B cell (primary cell): ENCODE data around the gene WARS2. TPM values are rescaled to one million over a fixed set of nuclear protein-coding genes. Genes with fewer than 3 reads are reported as not detected.

Experiments
- ATAC-seq: fragments of 200-7000 bp; cut with Tn5 transposase; one replicate; pipeline ENCODE4 v1.10.0; 2021; ENCODE audit warnings: low read depth, mild to moderate bottlenecking, moderate number of reproducible peaks, moderate library complexity
- CTCF ChIA-PET: fragments of 350-600 bp; sonication (Branson Sonifier 250); formaldehyde crosslinking; loops from one replicate; lab custom pipeline; 2021; ENCODE audit warnings: antibody characterized with exemption, inconsistent platforms; lab: Charles Lee
- POLR2A ChIA-PET: fragments of 350-600 bp; sonication (Branson Sonifier 250); formaldehyde crosslinking; loops from one replicate; lab custom pipeline; 2021; ENCODE audit warnings: antibody characterized with exemption; lab: Charles Lee
- DNase-seq: peaks from one replicate; pipeline ENCODE4 v3.0.0; 2013
- H2AFZ ChIP-seq: 2 replicates; pipeline ENCODE4 v1.6.1; 2012; ENCODE audit warnings: mild to moderate bottlenecking, low read depth, low read length; ENCODE audit not compliant: insufficient read depth, poor library complexity, severe bottlenecking
- H3K27ac ChIP-seq, 2 donors: 1 replicate in 1 of 2; 2 replicates in 1 of 2; pipeline ENCODE4 v1.5.1; 2012 to 2013; ENCODE audit warnings: low read length in 2 of 2, mild to moderate bottlenecking in 2 of 2, moderate library complexity in 1 of 2
- H3K27me3 ChIP-seq, 4 experiments: fragments of 200-600 bp in 1 of 4; sonication (generic) in 1 of 4; replicated peaks in 1 of 4; 1 replicate in 2 of 4; 2 replicates in 2 of 4; pipeline versions ENCODE4 v1.6.1 to v1.7.0; 2013 to 2016; ENCODE audit warnings: low read length in 3 of 4, mild to moderate bottlenecking in 2 of 4, mixed read lengths in 1 of 4, moderate library complexity in 1 of 4; ENCODE audit not compliant: insufficient read depth in 4 of 4, control insufficient read depth in 3 of 4; ENCODE audit errors: control extremely low read depth in 1 of 4
- H3K36me3 ChIP-seq, 2 experiments: replicated peaks in 1 of 2; 1 replicate in 1 of 2; 2 replicates in 1 of 2; pipeline versions ENCODE4 v1.6.1 to v1.7.1; 2013; ENCODE audit warnings: low read length in 1 of 2; ENCODE audit not compliant: insufficient read depth in 2 of 2, control insufficient read depth in 1 of 2; ENCODE audit errors: control extremely low read depth in 1 of 2, extremely low read depth in 1 of 2
- H3K4me1 ChIP-seq, 2 donors: fragments of 200-600 bp in 1 of 2; sonication (generic) in 1 of 2; 1 replicate in 1 of 2; 2 replicates in 1 of 2; pipeline versions ENCODE4 v1.5.1 to v1.6.1; 2013 to 2017; ENCODE audit warnings: low read length in 2 of 2; ENCODE audit not compliant: control insufficient read depth in 2 of 2, insufficient read depth in 2 of 2
- H3K4me2 ChIP-seq: replicated peaks from 2 replicates; pipeline ENCODE3; 2012; ENCODE audit warnings: mild to moderate bottlenecking, low read depth, low read length; ENCODE audit not compliant: poor library complexity, severe bottlenecking
- H3K4me3 ChIP-seq, 5 experiments: fragments of 200-600 bp in 1 of 5; sonication (generic) in 1 of 5; 1 replicate in 3 of 5; 2 replicates in 2 of 5; pipeline versions ENCODE4 v1.5.1 to v1.7.0; 2011 to 2016; ENCODE audit warnings: low read length in 4 of 5, mild to moderate bottlenecking in 4 of 5, low read depth in 2 of 5, control low read depth in 1 of 5, moderate library complexity in 1 of 5; ENCODE audit not compliant: insufficient read depth in 1 of 5; ENCODE audit errors: control extremely low read depth in 1 of 5, extremely low read depth in 1 of 5
- H3K79me2 ChIP-seq: fragments of 200-600 bp; sonication (generic); one replicate; pipeline ENCODE4 v1.6.0; 2016; ENCODE audit warnings: low read length; ENCODE audit not compliant: control insufficient read depth, insufficient read depth
- H3K9ac ChIP-seq: fragments of 200-600 bp; sonication (generic); 2 replicates; pipeline ENCODE4 v1.6.1; 2017; ENCODE audit warnings: mild to moderate bottlenecking, low read length, moderate library complexity
- H3K9me3 ChIP-seq, 3 donors: one replicate each; pipeline versions ENCODE4 v1.6.1 to v1.7.1; 2013; ENCODE audit warnings: low read length in 2 of 3; ENCODE audit not compliant: control insufficient read depth in 2 of 3, insufficient read depth in 1 of 3; ENCODE audit errors: control extremely low read depth in 1 of 3
- H4K20me1 ChIP-seq: 2 replicates; pipeline ENCODE4 v1.6.0; 2012; ENCODE audit warnings: mild to moderate bottlenecking, low read length; ENCODE audit not compliant: insufficient read depth, control insufficient read depth, poor library complexity, severe bottlenecking
- H3K27ac Mint-ChIP-seq: one replicate; pipeline ENCODE4 v1.8.0; 2021; ENCODE audit warnings: mixed read lengths
- H3K27me3 Mint-ChIP-seq: one replicate; pipeline ENCODE4 v1.8.0; 2021; ENCODE audit warnings: mixed read lengths
- H3K4me1 Mint-ChIP-seq: one replicate; pipeline ENCODE4 v1.8.0; 2021; ENCODE audit warnings: mixed read lengths
- H3K4me3 Mint-ChIP-seq: one replicate; pipeline ENCODE4 v1.8.0; 2021; ENCODE audit warnings: mixed read lengths
- H3K9me3 Mint-ChIP-seq: one replicate; pipeline ENCODE4 v1.8.0; 2022; ENCODE audit warnings: mixed read lengths; ENCODE audit not compliant: insufficient read depth
- EZH2 ChIP-seq: IDR thresholded peaks from 2 replicates; pipeline ENCODE4 v1.6.1; 2012; ENCODE audit warnings: borderline replicate concordance, low read depth, mild to moderate bottlenecking, moderate library complexity, low read length; ENCODE audit not compliant: insufficient read depth, poor library complexity, severe bottlenecking
- WGBS: methylation state at CpG from one replicate; pipeline ENCODE4 v1.1.5; 2013; ENCODE audit warnings: missing lambda C conversion rate; ENCODE audit not compliant: insufficient coverage; 5-methylcytosine and 5-hydroxymethylcytosine counted together
- intact Hi-C: fragments of 100-400 bp; cut with micrococcal nuclease; formaldehyde crosslinking; loops from one replicate; pipeline ENCODE4 v1.10.0; 2022
- polyA plus RNA-seq: library from polyadenylated mRNA; depleted of rRNA; stranded (reverse); fragments of >200 nt; gene quantifications from 2 replicates; pipeline ENCODE4 v1.2.3, GENCODE V29; 2012
- total RNA-seq, 2 donors: library from RNA; stranded (reverse); fragments of 120-200 nt in 1 of 2; gene quantifications; 1 replicate in 1 of 2; 2 replicates in 1 of 2; pipeline versions ENCODE4 v1.2.3 to v1.2.4, GENCODE V29; 2013 to 2022
- TF ChIP-seq, protein P1 (sequence below): fragments of 200-600 bp; IDR thresholded peaks from one replicate; pipeline ENCODE4 v1.8.0; 2022; ENCODE audit warnings: antibody characterized with exemption, mild to moderate bottlenecking

Gene WARS2
- total and polyA plus RNA-seq, 2 donors (not counting 1 experiment from before 2014, with no cell fraction given), result 4.2 to 14.3 TPM

DNA sequence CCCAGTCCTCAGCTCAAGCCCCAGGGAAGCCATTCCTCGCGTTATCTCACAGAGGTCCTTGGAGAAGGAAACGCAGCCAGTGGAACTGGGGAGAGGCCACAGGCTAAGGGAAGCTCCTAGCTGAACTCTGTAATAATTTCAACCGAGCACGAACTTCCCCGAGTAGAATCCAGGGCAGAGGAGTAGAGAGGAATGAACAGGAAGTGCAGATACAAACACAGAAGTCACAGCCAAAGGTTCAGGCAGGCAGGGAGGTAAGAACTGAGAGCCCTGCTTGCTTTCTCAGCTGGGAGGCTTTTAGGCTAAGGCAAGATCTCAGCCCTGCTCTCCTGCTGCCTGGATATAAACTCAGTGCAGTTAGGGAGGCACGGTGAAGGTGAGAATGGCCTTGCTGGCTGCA is 23.7 kb downstream of the WARS2 start:
- Mint-ChIP-seq H3K27ac (no peak overlapping the region), H3K4me1 (peaks cover 2% of the 10 kb centered on the region), H3K4me3 (no peak overlapping the region), H3K9me3 (peaks cover 11% of the 10 kb centered on the region), H3K27me3 (no peaks in the 10 kb centered on the region)
- ATAC-seq (no peak), DNase-seq (no peak)
- Histone ChIP-seq H3K4me2 (no peak overlapping the region), H3K9me3 (peaks cover 0 to 1% (median 0%) of the 10 kb centered on the region in 3 donors), H4K20me1 (no peaks in the 10 kb centered on the region), H3K36me3 (peaks cover 0 to 1% of the 10 kb centered on the region in 2 experiments), H3K4me1 (no peaks in the 10 kb centered on the region), H3K27ac (no peak overlapping the region), H3K27me3 (no peaks in the 10 kb centered on the region), H3K4me3 (no peak overlapping the region), H3K79me2 (peaks cover 15% of the 10 kb centered on the region), H2AFZ (no peak overlapping the region), H3K9ac (no peak overlapping the region)
- ChIA-PET POLR2A (no interaction called here), CTCF (no interaction called here)
- WGBS, result 86% methylated on average over 7 of the region's 7 CpGs
- TF ChIP-seq EZH2, result no peak
- TF ChIP-seq, protein P1, sequence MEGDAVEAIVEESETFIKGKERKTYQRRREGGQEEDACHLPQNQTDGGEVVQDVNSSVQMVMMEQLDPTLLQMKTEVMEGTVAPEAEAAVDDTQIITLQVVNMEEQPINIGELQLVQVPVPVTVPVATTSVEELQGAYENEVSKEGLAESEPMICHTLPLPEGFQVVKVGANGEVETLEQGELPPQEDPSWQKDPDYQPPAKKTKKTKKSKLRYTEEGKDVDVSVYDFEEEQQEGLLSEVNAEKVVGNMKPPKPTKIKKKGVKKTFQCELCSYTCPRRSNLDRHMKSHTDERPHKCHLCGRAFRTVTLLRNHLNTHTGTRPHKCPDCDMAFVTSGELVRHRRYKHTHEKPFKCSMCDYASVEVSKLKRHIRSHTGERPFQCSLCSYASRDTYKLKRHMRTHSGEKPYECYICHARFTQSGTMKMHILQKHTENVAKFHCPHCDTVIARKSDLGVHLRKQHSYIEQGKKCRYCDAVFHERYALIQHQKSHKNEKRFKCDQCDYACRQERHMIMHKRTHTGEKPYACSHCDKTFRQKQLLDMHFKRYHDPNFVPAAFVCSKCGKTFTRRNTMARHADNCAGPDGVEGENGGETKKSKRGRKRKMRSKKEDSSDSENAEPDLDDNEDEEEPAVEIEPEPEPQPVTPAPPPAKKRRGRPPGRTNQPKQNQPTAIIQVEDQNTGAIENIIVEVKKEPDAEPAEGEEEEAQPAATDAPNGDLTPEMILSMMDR, result no peak
- intact Hi-C loops, result no loop called here

DNA sequence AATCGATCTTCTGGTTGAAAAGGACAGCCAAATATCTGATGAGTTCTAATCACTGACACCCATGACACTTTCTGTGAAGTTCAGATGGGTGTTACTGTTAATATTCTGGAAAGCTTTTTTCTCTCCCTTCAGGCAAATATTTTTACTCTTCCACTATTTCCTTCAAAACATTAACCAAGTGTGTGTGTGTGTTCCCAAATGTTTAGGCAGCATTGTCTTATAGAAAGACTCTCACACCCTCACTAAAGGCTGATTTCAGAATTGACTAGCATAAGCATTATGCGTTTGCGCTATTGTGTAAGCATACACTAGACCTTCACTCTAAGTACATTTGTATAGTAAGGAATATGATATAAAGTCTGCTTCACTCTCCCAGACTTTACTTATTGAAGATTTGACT is 24.7 kb downstream of the WARS2 start:
- Histone ChIP-seq H4K20me1 (no peaks in the 10 kb centered on the region), H3K79me2 (peaks cover 15% of the 10 kb centered on the region), H3K9me3 (peaks cover 0 to 2% (median 0%) of the 10 kb centered on the region in 3 donors), H3K4me2 (no peak overlapping the region), H3K27ac (no peak overlapping the region), H3K4me1 (no peaks in the 10 kb centered on the region), H3K9ac (no peak overlapping the region), H2AFZ (no peak overlapping the region), H3K27me3 (no peaks in the 10 kb centered on the region), H3K4me3 (no peak overlapping the region), H3K36me3 (peaks cover 0 to 3% of the 10 kb centered on the region in 2 experiments)
- intact Hi-C loops, result no loop called here
- Mint-ChIP-seq H3K9me3 (peaks cover 4% of the 10 kb centered on the region), H3K4me1 (peaks cover 2% of the 10 kb centered on the region), H3K27me3 (no peaks in the 10 kb centered on the region), H3K4me3 (no peak overlapping the region), H3K27ac (no peak overlapping the region)
- no peak for TF ChIP-seq EZH2
- TF ChIP-seq, protein P1, result no peak
- CTCF ChIA-PET, result no interaction called here
- ATAC-seq, result no peak
- POLR2A ChIA-PET, result no interaction called here
- no CpG with 5 or more reads among the region's 3 CpGs for WGBS
- DNase-seq, result no peak
